WTC11 (cell line): ENCODE results near the gene CAPN14. TPM values are rescaled to one million over a fixed set of nuclear protein-coding genes. Genes with fewer than 3 reads are reported as not detected.

Source experiments
- ATAC-seq: fragments of 200-7000 bp; cut with Tn5 transposase; 2 replicates; pipeline ENCODE4 v1.10.0; 2021; ENCODE audit warnings: mild to moderate bottlenecking, moderate library complexity
- CTCF ChIA-PET: fragments of 300-600 bp; sonication (Branson Sonifier 250); formaldehyde crosslinking; loops from one replicate; lab custom pipeline; 2021; ENCODE audit warnings: antibody characterized with exemption; lab: Charles Lee
- POLR2A ChIA-PET: fragments of 350-600 bp; sonication (Branson Sonifier 250); formaldehyde crosslinking; loops from one replicate; lab custom pipeline; 2021; ENCODE audit warnings: antibody characterized with exemption; lab: Charles Lee
- DNase-seq: peaks from one replicate; pipeline ENCODE4 v3.0.0; 2021; ENCODE audit warnings: low spot score
- H3K27ac Mint-ChIP-seq: 2 replicates; pipeline ENCODE4 v1.8.0; 2021; ENCODE audit warnings: mixed read lengths
- H3K27me3 Mint-ChIP-seq: 2 replicates; pipeline ENCODE4 v1.8.0; 2021; ENCODE audit warnings: low read depth, mild to moderate bottlenecking, moderate library complexity, mixed read lengths
- H3K36me3 Mint-ChIP-seq: 2 replicates; pipeline ENCODE4 v1.8.0; 2021; ENCODE audit warnings: mixed read lengths
- H3K4me1 Mint-ChIP-seq: 2 replicates; pipeline ENCODE4 v1.8.0; 2022; ENCODE audit warnings: mixed read lengths
- H3K4me3 Mint-ChIP-seq: 2 replicates; pipeline ENCODE4 v1.8.0; 2021; ENCODE audit warnings: mild to moderate bottlenecking, moderate library complexity, mixed read lengths
- H3K9me3 Mint-ChIP-seq: 2 replicates; pipeline ENCODE4 v1.8.0; 2021; ENCODE audit warnings: mixed read lengths
- AR ChIP-seq: fragments of 250-450 bp; sonication (Bioruptor Pico); IDR thresholded peaks from 2 replicates; pipeline ENCODE4 v1.9.0; 2021; ENCODE audit warnings: mild to moderate bottlenecking
- ATF6 ChIP-seq: sonication (generic); formaldehyde crosslinking; IDR thresholded peaks from 2 replicates; pipeline ENCODE4 v1.8.1; 2023; ENCODE audit warnings: mild to moderate bottlenecking, missing genetic modification reagents
- CREB1 ChIP-seq: sonication (generic); formaldehyde crosslinking; IDR thresholded peaks from 2 replicates; pipeline ENCODE4 v1.8.0; 2023; ENCODE audit warnings: mild to moderate bottlenecking, missing genetic modification reagents
- ELF4 ChIP-seq: sonication (generic); formaldehyde crosslinking; IDR thresholded peaks from 2 replicates; pipeline ENCODE4 v1.8.1; 2022; ENCODE audit warnings: low read depth, mild to moderate bottlenecking, moderate library complexity, missing genetic modification reagents
- ESRRA ChIP-seq: sonication (generic); formaldehyde crosslinking; IDR thresholded peaks from 2 replicates; pipeline ENCODE4 v1.8.1; 2022; ENCODE audit warnings: mild to moderate bottlenecking, missing genetic modification reagents, borderline replicate concordance
- ETV6 ChIP-seq: sonication (generic); formaldehyde crosslinking; IDR thresholded peaks from 2 replicates; pipeline ENCODE4 v1.8.1; 2022; ENCODE audit warnings: mild to moderate bottlenecking, missing genetic modification reagents
- FOXP4 ChIP-seq: sonication (generic); formaldehyde crosslinking; IDR thresholded peaks from 2 replicates; pipeline ENCODE4 v1.8.0; 2022; ENCODE audit warnings: mild to moderate bottlenecking, missing genetic modification reagents
- GABPB1 ChIP-seq: sonication (generic); formaldehyde crosslinking; IDR thresholded peaks from 2 replicates; pipeline ENCODE4 v1.8.1; 2023; ENCODE audit warnings: mild to moderate bottlenecking, missing genetic modification reagents
- HMGA2 ChIP-seq: fragments of 250-450 bp; sonication (Bioruptor Pico); IDR thresholded peaks from 2 replicates; pipeline ENCODE4 v1.4.0; 2021; ENCODE audit warnings: mild to moderate bottlenecking, moderate library complexity
- HMGXB4 ChIP-seq: sonication (generic); formaldehyde crosslinking; IDR thresholded peaks from 2 replicates; pipeline ENCODE4 v1.8.1; 2023; ENCODE audit warnings: mild to moderate bottlenecking, moderate library complexity, missing genetic modification reagents
- IRF1 ChIP-seq: sonication (generic); formaldehyde crosslinking; IDR thresholded peaks from 2 replicates; pipeline ENCODE4 v1.8.0; 2023; ENCODE audit warnings: missing genetic modification reagents
- MAX ChIP-seq: sonication (generic); formaldehyde crosslinking; IDR thresholded peaks from 2 replicates; pipeline ENCODE4 v1.8.0; 2022; ENCODE audit warnings: mild to moderate bottlenecking, missing genetic modification reagents
- MYBL2 ChIP-seq: sonication (generic); formaldehyde crosslinking; IDR thresholded peaks from 2 replicates; pipeline ENCODE4 v1.8.1; 2023; ENCODE audit warnings: mild to moderate bottlenecking, moderate library complexity, missing genetic modification reagents
- NR2C2 ChIP-seq: sonication (generic); formaldehyde crosslinking; IDR thresholded peaks from 2 replicates; pipeline ENCODE4 v1.8.0; 2022; ENCODE audit warnings: mild to moderate bottlenecking, missing genetic modification reagents
- PREB ChIP-seq: sonication (generic); formaldehyde crosslinking; IDR thresholded peaks from 2 replicates; pipeline ENCODE4 v1.8.1; 2022; ENCODE audit warnings: mild to moderate bottlenecking, missing genetic modification reagents, moderate library complexity, borderline replicate concordance
- SMAD3 ChIP-seq: sonication (generic); formaldehyde crosslinking; IDR thresholded peaks from 2 replicates; pipeline ENCODE4 v1.8.0; 2022; ENCODE audit warnings: missing genetic modification reagents, mild to moderate bottlenecking, borderline replicate concordance
- TCF7 ChIP-seq: sonication (generic); formaldehyde crosslinking; IDR thresholded peaks from 2 replicates; pipeline ENCODE4 v1.8.0; 2022; ENCODE audit warnings: mild to moderate bottlenecking, low read depth, missing genetic modification reagents, moderate library complexity
- TEAD1 ChIP-seq: sonication (generic); formaldehyde crosslinking; IDR thresholded peaks from 2 replicates; pipeline ENCODE4 v1.8.0; 2022; ENCODE audit warnings: mild to moderate bottlenecking, missing genetic modification reagents
- ZBTB43 ChIP-seq: sonication (generic); formaldehyde crosslinking; IDR thresholded peaks from 2 replicates; pipeline ENCODE4 v1.8.1; 2023; ENCODE audit warnings: mild to moderate bottlenecking, missing genetic modification reagents
- ZNF138 ChIP-seq: sonication (generic); formaldehyde crosslinking; conservative IDR thresholded peaks from 2 replicates; pipeline ENCODE4 v1.8.1; 2022; ENCODE audit warnings: mild to moderate bottlenecking, moderate library complexity, missing genetic modification reagents
- ZNF671 ChIP-seq: fragments of 250-450 bp; sonication (Bioruptor Pico); IDR thresholded peaks from 2 replicates; pipeline ENCODE4 v1.8.0; 2021; ENCODE audit warnings: mild to moderate bottlenecking
- total RNA-seq: library from RNA; stranded (reverse); gene quantifications from 3 replicates; pipeline ENCODE4 v1.2.3, GENCODE V29; 2021

The CAPN14 gene
- total RNA-seq, 1 experiment from 2014 or later = 0.11 TPM

GRCh38 chr2:31232586-31232985 is 15.3 kb upstream of the CAPN14 start (continued):
- TF ChIP-seq ESRRA (CRISPR knock-in tag) = no peak

- ChIA-PET POLR2A (no interaction called here), CTCF (no interaction called here)
- H3K4me3 Mint-ChIP-seq = no peak overlapping the region
- no peaks in the 10 kb centered on the region for H3K36me3 Mint-ChIP-seq
- peaks cover 11% of the 10 kb centered on the region for H3K27me3 Mint-ChIP-seq
- no peak overlapping the region for H3K27ac Mint-ChIP-seq
- no peaks in the 10 kb centered on the region for H3K9me3 Mint-ChIP-seq
- TF ChIP-seq FOXP4 (CRISPR knock-in tag) (no peak), TEAD1 (CRISPR knock-in tag) (no peak), SMAD3 (CRISPR knock-in tag) (no peak), PREB (no peak), ZNF671 (CRISPR knock-in tag) (no peak), ETV6 (CRISPR knock-in tag) (no peak), HMGXB4 (CRISPR knock-in tag) (no peak)
- peaks cover 20% of the 10 kb centered on the region for H3K4me1 Mint-ChIP-seq
- no peak for DNase-seq
- no peak for ATAC-seq
These were observed 14.4 kb upstream of the CAPN14 start for GRCh38 chr2:31231571-31232302.

- POLR2A ChIA-PET = no interaction called here
- CTCF ChIA-PET = no interaction called here
- ATAC-seq = no peak
- Mint-ChIP-seq H3K9me3 (no peaks in the 10 kb centered on the region), H3K27me3 (peaks cover 11% of the 10 kb centered on the region), H3K27ac (no peak overlapping the region), H3K36me3 (no peaks in the 10 kb centered on the region), H3K4me1 (peaks cover 19% of the 10 kb centered on the region), H3K4me3 (no peak overlapping the region)
- no peak for DNase-seq
- TF ChIP-seq MAX (CRISPR knock-in tag) (no peak), TCF7 (no peak), GABPB1 (no peak), SMAD3 (CRISPR knock-in tag) (no peak), NR2C2 (no peak), ATF6 (CRISPR knock-in tag) (no peak), ZBTB43 (CRISPR knock-in tag) (no peak), CREB1 (CRISPR knock-in tag) (no peak), ELF4 (CRISPR knock-in tag) (no peak), ZNF138 (CRISPR knock-in tag) (no peak), HMGA2 (CRISPR knock-in tag) (no peak), MYBL2 (CRISPR knock-in tag) (no peak), TEAD1 (CRISPR knock-in tag) (no peak), AR (CRISPR knock-in tag) (no peak), ESRRA (CRISPR knock-in tag) (no peak), IRF1 (CRISPR knock-in tag) (no peak)
These were observed 13.4 kb upstream of the CAPN14 start for GRCh38 chr2:31230751-31231150.
